Stimulated activated CD8-positive, alpha-beta memory T cell treated with anti-CD3 and anti-CD28 coated beads, Interleukin-12 subunit alpha, Interleukin-12 subunit beta, amount 100 ng/mL, for 24 hours (primary cell): ENCODE measurements around the gene PARP8.
A peak's percentile ranks its signal among the peaks of the same experiment; 100 is the strongest.
"Not testable (repeated sequence)": the region's sequence is repeated elsewhere in the genome, so short reads cannot be mapped to it uniquely, and the experiment has no call there.

Experiments used
- DNase-seq: peaks from one replicate; pipeline ENCODE4 v3.0.0-alpha.2; 2020; ENCODE audit errors: extremely low read depth

PARP8 gene, protein sequence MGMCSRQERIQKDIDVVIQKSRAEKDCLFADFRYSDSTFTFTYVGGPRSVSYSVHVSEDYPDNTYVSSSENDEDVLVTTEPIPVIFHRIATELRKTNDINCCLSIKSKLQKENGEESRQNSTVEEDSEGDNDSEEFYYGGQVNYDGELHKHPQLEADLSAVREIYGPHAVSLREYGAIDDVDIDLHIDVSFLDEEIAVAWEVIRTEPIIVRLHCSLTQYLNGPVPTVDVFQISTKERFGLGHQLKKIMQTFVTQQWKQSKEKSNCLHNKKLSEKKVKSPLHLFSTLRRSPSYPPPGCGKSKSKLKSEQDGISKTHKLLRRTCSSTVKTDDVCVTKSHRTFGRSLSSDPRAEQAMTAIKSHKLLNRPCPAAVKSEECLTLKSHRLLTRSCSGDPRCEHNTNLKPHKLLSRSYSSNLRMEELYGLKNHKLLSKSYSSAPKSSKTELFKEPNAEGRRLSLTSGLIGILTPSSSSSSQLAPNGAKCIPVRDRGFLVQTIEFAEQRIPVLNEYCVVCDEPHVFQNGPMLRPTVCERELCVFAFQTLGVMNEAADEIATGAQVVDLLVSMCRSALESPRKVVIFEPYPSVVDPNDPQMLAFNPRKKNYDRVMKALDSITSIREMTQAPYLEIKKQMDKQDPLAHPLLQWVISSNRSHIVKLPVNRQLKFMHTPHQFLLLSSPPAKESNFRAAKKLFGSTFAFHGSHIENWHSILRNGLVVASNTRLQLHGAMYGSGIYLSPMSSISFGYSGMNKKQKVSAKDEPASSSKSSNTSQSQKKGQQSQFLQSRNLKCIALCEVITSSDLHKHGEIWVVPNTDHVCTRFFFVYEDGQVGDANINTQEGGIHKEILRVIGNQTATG

GRCh38 chr5:50666261-50667022 is at the start of gene PARP8:
PARP8 (plus strand) TSS chr5:50666637; CDS start chr5:50667096, 459 bp downstream.
- no peak for DNase-seq

DNA sequence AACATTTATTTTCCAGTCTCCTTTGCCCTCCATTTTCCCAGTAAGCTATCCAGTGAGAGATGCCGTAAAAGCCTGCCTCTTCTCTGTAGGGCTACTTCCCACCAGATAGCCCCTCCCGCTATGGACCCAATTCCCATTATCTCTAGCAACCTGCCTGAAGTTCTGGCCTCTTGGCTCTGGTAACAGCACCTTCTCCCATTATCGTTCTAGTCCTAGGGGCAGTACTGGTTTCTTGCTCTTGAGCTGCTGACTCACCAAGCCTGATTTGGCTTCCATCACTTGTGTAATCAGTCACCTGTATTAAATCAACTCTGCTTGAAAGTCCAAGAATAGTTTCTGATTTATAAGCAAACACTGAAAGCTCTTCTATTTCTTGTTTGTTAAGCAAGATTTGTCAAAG is 42.8 kb upstream of the PARP8 start:
- DNase-seq: no peak

DNA sequence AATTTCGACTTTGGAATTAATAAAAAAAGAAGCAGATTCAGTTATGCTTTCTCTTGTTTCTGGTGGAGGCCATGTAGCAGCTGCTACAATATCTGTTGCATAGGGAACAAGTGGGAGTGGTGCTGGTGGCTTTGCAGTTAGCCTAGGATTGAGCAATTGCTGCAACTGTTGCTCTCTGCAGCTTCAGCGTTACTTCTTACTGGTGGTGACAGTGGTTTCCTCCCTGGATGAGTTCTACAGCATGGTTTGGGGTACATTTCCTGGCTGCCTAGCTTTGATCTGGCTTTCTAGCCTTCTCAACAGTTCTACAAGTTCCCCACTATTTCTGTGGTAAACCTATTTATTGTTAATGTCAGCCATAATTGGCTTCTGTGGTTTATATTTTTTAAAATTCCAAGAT is 31.6 kb upstream of the PARP8 start:
- DNase-seq: not testable (repeated sequence)

DNA sequence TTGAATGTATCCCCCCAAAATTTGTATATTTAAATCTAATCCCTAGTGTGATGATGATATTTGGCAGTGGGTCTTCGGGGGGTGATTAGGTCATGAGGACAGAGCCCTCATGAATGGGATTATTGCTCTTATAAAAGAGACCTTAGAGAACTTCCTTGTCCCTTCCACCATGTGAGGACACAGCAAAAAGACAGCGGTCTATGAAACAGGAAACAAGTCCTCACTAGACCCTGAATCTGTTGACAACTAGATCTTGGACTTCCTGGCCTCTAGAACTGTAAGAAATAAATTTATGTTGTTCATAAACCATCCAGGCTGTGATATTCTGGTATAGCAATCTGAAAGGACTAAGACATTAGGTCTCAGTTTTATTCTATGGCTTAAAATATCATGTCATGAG is 28.9 kb upstream of the PARP8 start:
- DNase-seq: not testable (repeated sequence)

DNA sequence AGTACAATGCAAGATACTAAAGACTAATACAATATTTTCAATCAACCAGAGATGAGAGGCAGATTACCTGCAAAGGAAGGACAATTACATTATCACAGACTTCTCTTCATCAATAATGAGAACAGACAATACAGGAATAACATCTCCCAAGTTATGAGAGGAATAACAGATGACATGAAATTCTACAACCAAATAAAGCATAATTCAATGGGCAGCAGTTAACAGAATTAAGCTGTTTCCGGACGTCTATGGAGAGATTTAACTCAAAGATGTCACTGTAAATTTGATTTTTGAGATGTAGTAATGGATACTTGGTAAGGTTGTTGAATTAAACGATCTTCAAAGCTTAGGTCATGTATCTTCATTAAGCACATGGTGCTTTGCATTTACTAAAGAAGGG is 19.8 kb upstream of the PARP8 start:
- DNase-seq: no peak

GRCh38 chr5:50647726-50648125 is 18.7 kb upstream of the PARP8 start:
- no peak for DNase-seq

DNA sequence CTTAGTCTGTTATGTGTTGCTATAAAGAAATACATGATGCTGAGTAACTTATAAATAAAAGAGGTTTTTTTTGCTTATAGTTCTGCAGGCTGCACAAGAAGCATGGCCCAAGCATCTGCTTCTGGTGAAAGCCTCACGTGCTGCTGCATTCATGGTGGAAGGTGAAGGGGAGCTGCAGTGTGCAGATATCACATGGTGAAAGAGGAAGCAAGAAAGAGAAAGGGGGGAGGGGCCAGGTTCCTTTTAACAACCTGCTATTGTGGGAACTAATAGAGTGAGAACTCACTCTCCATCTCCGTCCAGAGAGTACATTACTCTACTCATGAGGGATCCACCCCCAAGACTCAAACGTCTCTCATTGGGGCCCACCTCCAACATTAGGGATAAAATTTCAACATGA is 12.5 kb upstream of the PARP8 start:
- no peak for DNase-seq

GRCh38 chr5:50655067-50655809 is 11.2 kb upstream of the PARP8 start:
- no peak for DNase-seq

DNA sequence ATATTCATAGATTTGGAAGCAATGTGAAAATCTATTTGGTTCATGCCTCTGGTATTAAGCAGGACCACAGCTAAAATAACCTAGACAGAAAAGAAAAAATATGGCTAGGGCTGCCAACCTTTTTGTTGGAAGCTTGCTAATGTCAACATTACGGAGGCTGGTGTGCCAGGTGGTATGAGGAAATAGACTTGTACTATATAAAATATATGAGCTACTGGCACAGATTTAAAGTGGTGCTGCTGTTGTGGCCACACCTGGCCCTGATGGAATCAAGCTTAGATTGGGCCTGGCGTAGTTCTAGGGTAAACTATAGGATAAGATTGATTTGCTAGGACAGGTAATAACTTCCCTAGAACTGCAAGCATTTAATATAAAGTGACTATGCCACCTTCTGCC is 10.6 kb upstream of the PARP8 start:
- no peak for DNase-seq

DNA sequence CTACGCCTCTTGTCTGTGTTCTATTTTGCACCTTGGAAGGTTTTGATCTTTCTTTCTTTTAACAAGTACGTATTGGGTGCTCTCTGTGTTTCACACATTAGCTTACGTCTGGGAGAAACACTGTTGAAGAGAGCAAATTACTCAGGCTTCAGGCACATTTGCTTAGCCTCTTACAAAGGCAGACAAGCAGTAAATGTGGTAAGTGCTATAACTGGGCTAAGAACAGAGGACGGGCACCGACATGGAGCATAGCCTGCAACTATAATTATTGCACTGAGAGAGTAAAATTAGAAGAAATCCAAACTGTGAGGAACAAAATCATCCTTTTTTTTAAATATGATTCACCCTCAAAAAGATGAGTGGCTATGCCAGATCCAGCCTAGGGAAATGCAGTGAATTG is 9.4 kb upstream of the PARP8 start:
- no peak for DNase-seq

DNA sequence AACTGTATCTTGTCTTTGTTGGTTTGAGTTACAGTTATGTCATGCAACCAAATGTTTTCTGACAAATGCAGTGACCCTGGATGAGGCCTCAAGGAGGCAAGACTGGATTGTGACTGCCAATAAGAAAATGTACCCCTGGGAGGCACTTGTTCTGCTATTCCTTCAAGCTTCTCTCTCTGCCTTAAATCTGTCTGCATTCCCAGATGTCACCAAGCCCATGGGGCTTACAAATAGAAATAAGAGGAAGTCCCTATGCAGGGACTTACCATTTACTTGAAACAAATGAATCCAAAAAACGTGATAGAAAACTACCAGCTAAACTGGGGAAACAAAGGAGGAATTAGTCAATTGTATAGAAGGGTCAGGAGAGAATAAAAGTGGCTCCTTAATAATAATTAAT is 8.2 kb upstream of the PARP8 start:
- no peak for DNase-seq

DNA sequence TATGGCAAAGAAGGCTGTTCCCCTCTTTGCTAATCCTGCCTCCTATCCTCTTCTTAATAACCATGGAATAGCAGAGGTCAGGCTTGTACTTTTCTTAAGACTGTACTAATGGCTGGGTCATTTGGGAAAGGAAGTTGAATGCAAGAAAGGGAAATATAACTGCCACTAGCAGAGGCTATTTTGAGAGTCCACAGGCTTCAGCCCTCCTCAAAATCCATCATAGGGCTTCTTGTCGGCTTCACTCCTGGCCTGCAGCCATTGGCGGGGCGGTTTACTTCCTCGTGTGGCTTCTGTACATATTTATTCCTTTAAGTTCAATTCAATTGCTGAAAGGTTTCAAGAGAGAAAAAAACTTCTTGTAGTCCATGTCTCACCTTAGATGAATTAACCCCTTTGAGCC is 2.8 kb upstream of the PARP8 start:
- DNase-seq: no peak

- no peak for DNase-seq
Measured at GRCh38 chr5:50665091-50665490, 1.3 kb upstream of the PARP8 start.

GRCh38 chr5:50665761-50666202 is 655 bp upstream of the PARP8 start:
- not testable (repeated sequence) for DNase-seq

DNA sequence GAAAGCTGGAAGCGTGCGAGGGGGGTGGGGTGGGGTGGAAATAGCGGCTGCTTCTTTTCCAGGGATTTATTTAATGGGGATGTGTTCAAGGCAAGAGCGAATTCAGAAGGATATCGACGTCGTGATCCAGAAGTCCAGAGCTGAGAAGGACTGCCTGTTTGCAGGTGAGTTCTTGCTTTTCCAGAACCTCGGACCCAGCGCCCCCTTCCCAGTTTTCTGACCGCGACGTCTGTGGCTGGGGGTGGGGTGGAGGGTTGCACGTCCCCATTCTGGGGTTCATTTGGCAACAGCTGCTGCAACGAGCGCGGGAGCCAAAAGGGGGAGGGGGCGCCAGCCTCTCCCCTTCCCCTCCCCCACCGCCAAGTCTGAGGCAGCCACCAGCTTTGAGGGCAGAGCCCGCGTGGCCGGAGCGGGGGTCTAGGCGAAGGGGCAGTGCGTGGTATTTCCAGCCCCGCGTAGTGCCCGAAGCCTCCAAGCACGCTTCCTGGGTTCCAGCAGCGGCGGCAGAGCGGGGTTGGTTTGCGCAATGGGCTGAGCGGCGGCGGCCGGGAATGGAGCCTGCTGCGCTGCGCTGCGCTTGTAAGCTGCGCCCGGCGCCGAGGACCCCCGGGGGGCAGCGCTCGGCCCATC is 701 bp downstream of the PARP8 start:
- no peak for DNase-seq

DNA sequence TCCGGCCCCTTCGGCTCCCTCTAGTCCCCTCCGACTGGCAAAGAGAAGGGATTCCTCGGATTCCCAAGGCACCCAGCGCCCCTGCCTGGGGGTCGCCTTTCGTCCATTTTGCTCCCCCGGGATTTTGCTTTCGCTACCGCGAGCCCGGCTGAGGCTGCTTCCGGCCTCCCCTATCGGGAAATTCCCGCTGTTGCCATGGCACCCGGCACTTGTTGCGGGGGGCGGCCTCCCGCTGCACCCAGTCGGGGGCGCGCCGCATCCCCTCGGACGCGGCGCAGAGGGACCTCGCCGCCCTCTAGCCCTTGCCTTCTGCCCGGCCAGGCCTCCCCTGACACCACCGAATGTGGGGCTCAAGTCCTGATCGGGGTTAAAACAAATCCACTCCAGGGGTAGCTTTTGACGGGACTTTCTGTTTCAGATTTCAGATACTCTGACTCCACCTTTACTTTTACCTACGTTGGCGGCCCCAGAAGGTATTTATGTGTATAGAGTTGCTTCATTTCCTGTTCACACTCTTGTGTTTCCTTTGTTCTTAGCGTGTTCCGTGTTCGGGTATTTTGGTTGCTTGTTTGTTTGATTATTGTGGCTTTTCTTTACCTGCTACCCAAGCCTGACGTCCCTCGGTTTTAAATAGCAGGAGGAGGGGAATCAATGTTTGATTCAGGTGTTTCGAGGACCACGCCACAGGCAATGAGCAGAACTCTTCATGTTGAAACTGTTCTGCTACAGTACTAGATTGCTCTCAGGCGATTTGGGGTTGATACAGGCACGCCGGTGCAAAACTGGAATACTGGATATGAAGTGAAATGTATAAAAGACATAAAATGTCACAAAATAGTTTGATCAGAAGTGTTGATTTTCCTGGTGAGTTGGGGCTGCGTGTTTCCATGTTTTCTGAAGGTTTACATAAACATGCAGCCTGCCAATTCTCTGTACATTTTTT is 1.5 kb downstream of the PARP8 start:
- peak; percentile 68 for DNase-seq

DNA sequence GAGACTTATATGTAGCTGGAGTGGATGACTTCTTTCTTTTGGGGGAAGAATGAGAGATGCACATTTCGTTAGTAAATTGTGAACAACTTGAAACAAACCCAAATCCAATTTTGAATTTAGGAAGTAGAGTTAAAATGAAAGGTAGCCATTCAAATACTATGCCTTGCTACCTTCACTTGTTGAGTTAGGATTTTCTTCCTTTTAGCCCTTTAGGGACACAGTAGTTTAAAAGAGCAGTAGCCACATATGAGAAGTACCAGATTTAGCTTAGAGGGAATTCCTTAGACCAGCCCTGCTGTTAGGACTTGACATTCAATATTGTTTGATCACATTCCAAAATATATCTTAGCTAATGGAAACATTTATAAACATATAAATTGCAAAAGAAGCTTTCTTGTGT is 2.2 kb downstream of the PARP8 start:
- DNase-seq: not testable (repeated sequence)

- DNase-seq: no peak
Measured at GRCh38 chr5:50672663-50673062, 6.2 kb downstream of the PARP8 start.

DNA sequence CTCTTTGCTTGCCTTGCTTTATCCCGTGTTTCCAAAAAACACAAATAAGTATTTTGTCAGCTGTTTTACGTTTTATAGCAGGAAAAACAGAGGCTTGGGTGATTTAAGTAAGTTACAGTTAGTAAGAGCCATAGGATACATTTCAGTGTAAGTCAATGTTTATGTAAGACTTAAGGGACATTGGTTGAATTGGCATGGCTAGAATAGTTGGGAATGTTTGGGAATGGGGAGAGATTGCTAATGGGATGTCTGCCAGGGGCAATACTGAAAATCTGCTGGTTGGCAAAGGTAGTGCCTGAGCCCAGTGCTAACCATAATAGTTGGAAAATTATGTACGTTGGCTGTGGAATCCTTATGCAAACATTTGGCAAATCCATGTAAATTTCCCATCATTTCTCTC is 7.0 kb downstream of the PARP8 start:
- DNase-seq: not testable (repeated sequence)

GRCh38 chr5:50675385-50675784 is 8.9 kb downstream of the PARP8 start:
- DNase-seq: no peak
